H1 (cell line): ENCODE results near the gene TUBB4B. TPM values are rescaled to one million over a fixed set of nuclear protein-coding genes. Genes with fewer than 3 reads are reported as not detected.

Experiments used
- EGR1 ChIP-seq: IDR thresholded peaks from 2 replicates; pipeline ENCODE4 v1.6.1; 2011; ENCODE audit warnings: low read depth, low read length, borderline replicate concordance
- EP300 ChIP-seq, 2 experiments: IDR thresholded peaks; 1 replicate in 1 of 2; 2 replicates in 1 of 2; pipeline ENCODE4 v1.6.1; 2011 to 2012; ENCODE audit warnings: low read depth in 2 of 2, low read length in 2 of 2, mild to moderate bottlenecking in 2 of 2, borderline replicate concordance in 1 of 2, inconsistent platforms in 1 of 2, moderate library complexity in 1 of 2
- JUND ChIP-seq: IDR thresholded peaks from 2 replicates; pipeline ENCODE4 v1.6.1; 2011; ENCODE audit warnings: mild to moderate bottlenecking, improper control_type of control experiment, low read length
- NRF1 ChIP-seq: IDR thresholded peaks from 2 replicates; pipeline ENCODE4 v1.6.1; 2011; ENCODE audit warnings: mild to moderate bottlenecking, low read depth, low read length, improper control_type of control experiment
- SIN3A ChIP-seq, 2 experiments: IDR thresholded peaks in 1 of 2; conservative IDR thresholded peaks in 1 of 2; 2 replicates each; pipeline ENCODE4 v1.6.1; 2011 to 2012; ENCODE audit warnings: low read length in 2 of 2, improper control_type of control experiment in 1 of 2, low read depth in 1 of 2, mild to moderate bottlenecking in 1 of 2
- SIX5 ChIP-seq: IDR thresholded peaks from 2 replicates; pipeline ENCODE4 v1.6.1; 2011; ENCODE audit warnings: mild to moderate bottlenecking, low read depth, low read length
- ZNF274 ChIP-seq: IDR thresholded peaks from 2 replicates; pipeline ENCODE4 v1.7.0; 2012; ENCODE audit warnings: low read length, borderline replicate concordance; ENCODE audit errors: extremely low read depth
- polyA plus RNA-seq, 7 experiments: library from polyadenylated mRNA; depleted of rRNA in 3 of 7; stranded (reverse) in 5 of 7; unstranded in 2 of 7; fragments of >200 nt in 5 of 7; fragments of 200-250 nt in 2 of 7; gene quantifications; 1 replicate in 5 of 7; 2 replicates in 1 of 7; 4 replicates in 1 of 7; pipeline versions ENCODE4 v1.2.1 to v1.2.3, GENCODE V29; 2011 to 2013; ENCODE audit warnings: missing spikeins in 2 of 7, mixed read lengths in 2 of 7
- total RNA-seq: library from RNA; stranded (reverse); fragmentation: NEBNext Ultra II Directional; extraction: Animal tissue kit (Norgen Biotek cat#: 25700); gene quantifications from 2 replicates; pipeline ENCODE4 v1.2.1, GENCODE V29; 2021
- TF ChIP-seq, protein P1 (sequence below): fragments of 300-600 bp; sonication (generic); IDR thresholded peaks from 2 replicates; pipeline ENCODE4 v1.7.1; 2012; ENCODE audit warnings: low read length, moderate library complexity, mild to moderate bottlenecking, inconsistent platforms; ENCODE audit not compliant: insufficient replicate concordance
- TF ChIP-seq, protein P2 (sequence below): IDR thresholded peaks from 2 replicates; pipeline ENCODE4 v1.6.1; 2012; ENCODE audit warnings: inconsistent platforms

TUBB4B gene
- total and polyA plus RNA-seq, 2 of the 8 experiments (the other 6 are each of a cell fraction or from before 2014, with no cell fraction given) = 280 to 307 TPM

DNA sequence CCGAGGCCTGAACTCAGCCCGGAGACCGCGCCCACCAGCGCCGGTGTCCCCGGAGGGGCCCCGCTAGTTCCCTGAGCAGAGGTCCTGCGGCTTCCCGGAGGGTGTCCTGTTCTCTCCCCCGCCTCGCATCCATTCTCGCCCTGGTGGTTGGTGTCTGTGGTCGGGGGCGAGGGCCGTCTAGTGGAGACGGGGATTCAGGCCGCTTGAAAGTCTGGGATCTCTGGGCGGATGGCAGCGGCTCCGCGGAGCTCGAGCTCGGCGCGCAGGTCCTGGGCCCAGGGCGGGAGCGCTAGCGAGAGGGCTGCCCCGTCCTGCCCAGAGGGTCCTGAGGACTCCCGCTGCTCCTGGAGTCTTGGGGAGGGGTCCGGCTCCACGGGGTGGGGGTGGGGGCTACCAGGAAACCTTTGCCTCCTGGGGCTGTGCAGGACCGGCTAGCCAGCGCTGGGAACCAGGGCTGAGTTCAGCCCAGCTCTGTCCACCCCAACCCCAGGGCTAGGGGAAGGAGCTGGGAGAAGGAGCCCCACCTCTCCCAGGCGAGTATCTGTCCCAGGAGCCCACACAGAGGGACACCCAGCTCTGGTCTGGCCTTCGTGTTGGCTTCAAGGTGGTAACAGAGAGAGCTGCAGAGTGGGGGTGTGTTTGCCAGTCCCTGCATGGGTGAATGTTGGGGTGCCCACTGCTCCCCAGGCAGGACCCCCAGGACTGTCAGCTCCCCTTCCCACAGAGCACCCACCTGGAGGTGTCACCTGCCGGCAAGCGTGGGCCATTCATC, 40.4 kb downstream of the TUBB4B start (continued):
- TF ChIP-seq, protein P1, sequence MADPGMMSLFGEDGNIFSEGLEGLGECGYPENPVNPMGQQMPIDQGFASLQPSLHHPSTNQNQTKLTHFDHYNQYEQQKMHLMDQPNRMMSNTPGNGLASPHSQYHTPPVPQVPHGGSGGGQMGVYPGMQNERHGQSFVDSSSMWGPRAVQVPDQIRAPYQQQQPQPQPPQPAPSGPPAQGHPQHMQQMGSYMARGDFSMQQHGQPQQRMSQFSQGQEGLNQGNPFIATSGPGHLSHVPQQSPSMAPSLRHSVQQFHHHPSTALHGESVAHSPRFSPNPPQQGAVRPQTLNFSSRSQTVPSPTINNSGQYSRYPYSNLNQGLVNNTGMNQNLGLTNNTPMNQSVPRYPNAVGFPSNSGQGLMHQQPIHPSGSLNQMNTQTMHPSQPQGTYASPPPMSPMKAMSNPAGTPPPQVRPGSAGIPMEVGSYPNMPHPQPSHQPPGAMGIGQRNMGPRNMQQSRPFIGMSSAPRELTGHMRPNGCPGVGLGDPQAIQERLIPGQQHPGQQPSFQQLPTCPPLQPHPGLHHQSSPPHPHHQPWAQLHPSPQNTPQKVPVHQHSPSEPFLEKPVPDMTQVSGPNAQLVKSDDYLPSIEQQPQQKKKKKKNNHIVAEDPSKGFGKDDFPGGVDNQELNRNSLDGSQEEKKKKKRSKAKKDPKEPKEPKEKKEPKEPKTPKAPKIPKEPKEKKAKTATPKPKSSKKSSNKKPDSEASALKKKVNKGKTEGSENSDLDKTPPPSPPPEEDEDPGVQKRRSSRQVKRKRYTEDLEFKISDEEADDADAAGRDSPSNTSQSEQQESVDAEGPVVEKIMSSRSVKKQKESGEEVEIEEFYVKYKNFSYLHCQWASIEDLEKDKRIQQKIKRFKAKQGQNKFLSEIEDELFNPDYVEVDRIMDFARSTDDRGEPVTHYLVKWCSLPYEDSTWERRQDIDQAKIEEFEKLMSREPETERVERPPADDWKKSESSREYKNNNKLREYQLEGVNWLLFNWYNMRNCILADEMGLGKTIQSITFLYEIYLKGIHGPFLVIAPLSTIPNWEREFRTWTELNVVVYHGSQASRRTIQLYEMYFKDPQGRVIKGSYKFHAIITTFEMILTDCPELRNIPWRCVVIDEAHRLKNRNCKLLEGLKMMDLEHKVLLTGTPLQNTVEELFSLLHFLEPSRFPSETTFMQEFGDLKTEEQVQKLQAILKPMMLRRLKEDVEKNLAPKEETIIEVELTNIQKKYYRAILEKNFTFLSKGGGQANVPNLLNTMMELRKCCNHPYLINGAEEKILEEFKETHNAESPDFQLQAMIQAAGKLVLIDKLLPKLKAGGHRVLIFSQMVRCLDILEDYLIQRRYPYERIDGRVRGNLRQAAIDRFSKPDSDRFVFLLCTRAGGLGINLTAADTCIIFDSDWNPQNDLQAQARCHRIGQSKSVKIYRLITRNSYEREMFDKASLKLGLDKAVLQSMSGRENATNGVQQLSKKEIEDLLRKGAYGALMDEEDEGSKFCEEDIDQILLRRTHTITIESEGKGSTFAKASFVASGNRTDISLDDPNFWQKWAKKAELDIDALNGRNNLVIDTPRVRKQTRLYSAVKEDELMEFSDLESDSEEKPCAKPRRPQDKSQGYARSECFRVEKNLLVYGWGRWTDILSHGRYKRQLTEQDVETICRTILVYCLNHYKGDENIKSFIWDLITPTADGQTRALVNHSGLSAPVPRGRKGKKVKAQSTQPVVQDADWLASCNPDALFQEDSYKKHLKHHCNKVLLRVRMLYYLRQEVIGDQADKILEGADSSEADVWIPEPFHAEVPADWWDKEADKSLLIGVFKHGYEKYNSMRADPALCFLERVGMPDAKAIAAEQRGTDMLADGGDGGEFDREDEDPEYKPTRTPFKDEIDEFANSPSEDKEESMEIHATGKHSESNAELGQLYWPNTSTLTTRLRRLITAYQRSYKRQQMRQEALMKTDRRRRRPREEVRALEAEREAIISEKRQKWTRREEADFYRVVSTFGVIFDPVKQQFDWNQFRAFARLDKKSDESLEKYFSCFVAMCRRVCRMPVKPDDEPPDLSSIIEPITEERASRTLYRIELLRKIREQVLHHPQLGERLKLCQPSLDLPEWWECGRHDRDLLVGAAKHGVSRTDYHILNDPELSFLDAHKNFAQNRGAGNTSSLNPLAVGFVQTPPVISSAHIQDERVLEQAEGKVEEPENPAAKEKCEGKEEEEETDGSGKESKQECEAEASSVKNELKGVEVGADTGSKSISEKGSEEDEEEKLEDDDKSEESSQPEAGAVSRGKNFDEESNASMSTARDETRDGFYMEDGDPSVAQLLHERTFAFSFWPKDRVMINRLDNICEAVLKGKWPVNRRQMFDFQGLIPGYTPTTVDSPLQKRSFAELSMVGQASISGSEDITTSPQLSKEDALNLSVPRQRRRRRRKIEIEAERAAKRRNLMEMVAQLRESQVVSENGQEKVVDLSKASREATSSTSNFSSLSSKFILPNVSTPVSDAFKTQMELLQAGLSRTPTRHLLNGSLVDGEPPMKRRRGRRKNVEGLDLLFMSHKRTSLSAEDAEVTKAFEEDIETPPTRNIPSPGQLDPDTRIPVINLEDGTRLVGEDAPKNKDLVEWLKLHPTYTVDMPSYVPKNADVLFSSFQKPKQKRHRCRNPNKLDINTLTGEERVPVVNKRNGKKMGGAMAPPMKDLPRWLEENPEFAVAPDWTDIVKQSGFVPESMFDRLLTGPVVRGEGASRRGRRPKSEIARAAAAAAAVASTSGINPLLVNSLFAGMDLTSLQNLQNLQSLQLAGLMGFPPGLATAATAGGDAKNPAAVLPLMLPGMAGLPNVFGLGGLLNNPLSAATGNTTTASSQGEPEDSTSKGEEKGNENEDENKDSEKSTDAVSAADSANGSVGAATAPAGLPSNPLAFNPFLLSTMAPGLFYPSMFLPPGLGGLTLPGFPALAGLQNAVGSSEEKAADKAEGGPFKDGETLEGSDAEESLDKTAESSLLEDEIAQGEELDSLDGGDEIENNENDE = no peak
- TF ChIP-seq SIX5 (no peak), JUND (no peak), SIN3A (conservative IDR thresholded peaks at IDR 0.05 in 1 of 2, IDR thresholded peaks at IDR 0.05 in 1 of 2; ENCODE audit: low read depth in 1 of 2, low read length in 2 of 2) (0 out of 4 replicates have a peak, but pooled peaks of 1 of the 2 experiments have one; percentile 24), EGR1 (peak; percentile 13; the same call in 1 of the 2 replicates), EP300 (IDR thresholded peaks at IDR 0.05; ENCODE audit: borderline replicate concordance in 1 of 2, low read depth in 2 of 2, low read length in 2 of 2) (no peak), ZNF274 (no peak), NRF1 (no peak)
- TF ChIP-seq, protein P2, sequence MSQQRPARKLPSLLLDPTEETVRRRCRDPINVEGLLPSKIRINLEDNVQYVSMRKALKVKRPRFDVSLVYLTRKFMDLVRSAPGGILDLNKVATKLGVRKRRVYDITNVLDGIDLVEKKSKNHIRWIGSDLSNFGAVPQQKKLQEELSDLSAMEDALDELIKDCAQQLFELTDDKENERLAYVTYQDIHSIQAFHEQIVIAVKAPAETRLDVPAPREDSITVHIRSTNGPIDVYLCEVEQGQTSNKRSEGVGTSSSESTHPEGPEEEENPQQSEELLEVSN = no peak
